ENCODE results near the gene SYCE1.
"Not testable (repeated sequence)": the region's sequence is repeated elsewhere in the genome, so short reads cannot be mapped to it uniquely, and the experiment has no call there.

The SYCE1 gene, protein sequence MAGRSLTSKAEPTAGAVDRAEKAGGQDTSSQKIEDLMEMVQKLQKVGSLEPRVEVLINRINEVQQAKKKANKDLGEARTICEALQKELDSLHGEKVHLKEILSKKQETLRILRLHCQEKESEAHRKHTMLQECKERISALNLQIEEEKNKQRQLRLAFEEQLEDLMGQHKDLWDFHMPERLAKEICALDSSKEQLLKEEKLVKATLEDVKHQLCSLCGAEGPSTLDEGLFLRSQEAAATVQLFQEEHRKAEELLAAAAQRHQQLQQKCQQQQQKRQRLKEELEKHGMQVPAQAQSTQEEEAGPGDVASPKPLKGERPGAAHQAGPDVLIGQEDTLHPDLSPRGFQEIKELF

DNA sequence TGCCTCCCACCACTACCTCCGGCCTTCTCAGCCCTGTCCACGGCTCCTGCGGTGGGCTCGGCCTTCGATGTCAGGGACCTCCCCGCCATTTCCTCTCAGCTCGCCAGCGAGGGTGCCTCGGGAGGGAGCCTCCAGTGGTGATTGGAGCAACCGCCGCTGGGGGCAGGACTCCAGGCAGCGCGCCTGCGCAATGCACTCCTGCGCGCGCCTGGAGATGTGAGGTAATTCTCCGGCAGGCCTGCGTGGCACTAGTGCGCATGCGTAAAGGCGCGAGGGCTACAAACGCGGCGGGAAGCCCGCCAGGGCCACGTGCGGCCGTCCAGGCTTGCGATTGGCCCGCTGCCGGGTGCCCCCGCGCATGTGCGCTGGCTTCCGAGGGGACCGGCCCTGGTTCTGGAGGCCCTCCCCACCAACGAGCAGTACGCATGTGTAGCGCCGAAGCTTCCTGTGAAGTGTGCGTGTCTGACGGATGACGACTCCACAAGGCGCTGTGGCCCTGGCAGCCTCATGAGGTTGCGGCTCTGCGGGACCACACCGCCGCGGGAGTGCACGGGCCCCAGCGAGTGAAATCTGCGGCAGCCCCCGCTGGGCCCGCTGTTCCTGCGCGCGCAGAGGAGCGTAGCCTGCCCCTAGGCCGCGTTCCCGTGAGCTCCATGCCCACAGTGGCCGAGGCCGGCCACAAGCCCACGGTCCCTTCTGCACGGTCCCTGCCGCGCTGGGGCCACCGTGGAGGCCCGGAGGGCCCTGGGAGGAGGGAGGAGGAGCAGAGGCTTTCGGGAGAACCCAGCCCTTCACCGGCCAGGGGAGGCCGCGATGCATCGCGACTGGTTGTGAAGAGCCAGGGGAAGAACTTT is at the start of gene SYCE1:
Gene SYCE1, minus strand, starts transcription at position 143 of the 854 bp plus-strand sequence. Its CDS starts 54 bp downstream, at position 89.
- H3K9me3 ChIP-seq (ENCODE audit: control insufficient read depth in 2 of 2, low read length in 2 of 2), result no peaks in the 10 kb centered on the region
- H3K36me3 ChIP-seq (ENCODE audit: control insufficient read depth in 2 of 2, insufficient read depth in 2 of 2, low read length in 2 of 2), result no peaks in the 10 kb centered on the region
- H3K9ac ChIP-seq (ENCODE audit: low read depth in 1 of 2, low read length in 2 of 2), result no peak within 1 kb of the TSS
- H3K27ac ChIP-seq (ENCODE audit: low read depth in 2 of 2, low read length in 2 of 2), result no peak within 1 kb of the TSS
- no peaks in the 10 kb centered on the region for H3K27me3 ChIP-seq (ENCODE audit: control insufficient read depth in 2 of 2, insufficient read depth in 2 of 2, low read length in 2 of 2)
- no peaks in the 10 kb centered on the region for H3K4me1 ChIP-seq (ENCODE audit: control insufficient read depth in 2 of 2, insufficient read depth in 2 of 2, low read length in 2 of 2)
- H3K4me3 ChIP-seq (ENCODE audit: low read length in 2 of 2), result no peak within 1 kb of the TSS

DNA sequence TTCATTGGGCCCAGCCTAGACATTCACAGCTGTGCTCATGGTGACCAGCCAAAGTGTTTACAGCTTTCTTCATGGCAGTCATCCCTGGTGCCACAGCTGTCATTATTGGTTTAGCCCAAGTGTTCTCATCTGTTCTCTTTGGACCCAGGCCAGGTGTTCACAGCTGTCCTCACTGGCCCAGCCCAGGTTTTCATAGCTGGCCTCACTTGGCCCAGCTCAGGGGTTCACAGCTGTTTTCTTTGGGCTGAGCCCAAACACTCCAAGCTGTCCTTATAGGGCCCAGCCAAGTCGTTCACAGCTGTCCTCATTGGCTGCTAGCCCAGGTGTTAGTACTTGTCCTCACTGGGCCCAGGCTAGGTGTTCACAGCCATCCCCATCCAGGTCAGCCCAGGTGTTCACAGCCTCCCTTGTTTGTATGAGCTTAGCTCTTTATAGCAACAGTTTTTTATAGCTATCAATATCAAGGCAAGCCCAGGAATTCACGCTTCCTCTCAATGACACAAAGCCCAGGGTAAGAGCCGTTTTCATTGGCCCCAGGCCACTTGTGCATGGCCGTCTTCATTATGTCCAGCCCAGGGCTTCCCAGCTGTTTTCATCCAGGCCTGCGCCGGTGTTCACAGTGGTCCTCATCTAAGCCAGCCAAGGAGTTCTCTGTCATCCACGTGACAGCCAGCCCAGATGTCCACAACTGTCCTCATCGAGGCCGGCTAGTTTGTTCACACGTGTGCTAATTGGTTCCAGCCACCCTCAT is 49.6 kb upstream of the SYCE1 start:
- H3K27ac ChIP-seq (ENCODE audit: low read depth in 2 of 2, low read length in 2 of 2), result no peak overlapping the region
- no peaks in the 10 kb centered on the region for H3K4me1 ChIP-seq (ENCODE audit: control insufficient read depth in 2 of 2, insufficient read depth in 2 of 2, low read length in 2 of 2)
- no peak overlapping the region for H3K9ac ChIP-seq (ENCODE audit: low read depth in 1 of 2, low read length in 2 of 2)
- no peak overlapping the region for H3K4me3 ChIP-seq (ENCODE audit: low read length in 2 of 2)
- no peaks in the 10 kb centered on the region for H3K27me3 ChIP-seq (ENCODE audit: control insufficient read depth in 2 of 2, insufficient read depth in 2 of 2, low read length in 2 of 2)
- no peaks in the 10 kb centered on the region for H3K9me3 ChIP-seq (ENCODE audit: control insufficient read depth in 2 of 2, low read length in 2 of 2)
- no peaks in the 10 kb centered on the region for H3K36me3 ChIP-seq (ENCODE audit: control insufficient read depth in 2 of 2, insufficient read depth in 2 of 2, low read length in 2 of 2)

DNA sequence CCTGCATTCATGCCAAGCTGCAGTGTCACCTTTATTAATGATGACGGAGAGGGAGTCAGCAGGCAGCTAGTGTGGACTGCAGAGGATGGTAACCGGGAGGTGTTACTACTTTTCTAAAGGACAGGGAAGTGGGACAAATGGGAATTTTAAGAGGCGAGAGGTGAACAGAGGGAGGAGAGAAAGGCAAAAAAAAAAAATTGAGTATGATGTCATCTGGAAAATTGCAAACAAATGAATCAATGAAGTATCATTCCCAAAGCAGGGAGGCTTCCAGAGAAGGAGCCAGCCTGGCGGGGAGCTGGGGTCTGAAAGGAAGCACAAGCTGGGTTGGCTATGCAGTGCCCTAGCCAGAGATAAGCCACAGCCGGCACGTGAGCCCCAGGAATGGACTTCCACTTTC is 48.3 kb upstream of the SYCE1 start:
- H3K4me1 ChIP-seq (ENCODE audit: control insufficient read depth in 2 of 2, insufficient read depth in 2 of 2, low read length in 2 of 2), result no peaks in the 10 kb centered on the region
- no peaks in the 10 kb centered on the region for H3K36me3 ChIP-seq (ENCODE audit: control insufficient read depth in 2 of 2, insufficient read depth in 2 of 2, low read length in 2 of 2)
- no peaks in the 10 kb centered on the region for H3K27me3 ChIP-seq (ENCODE audit: control insufficient read depth in 2 of 2, insufficient read depth in 2 of 2, low read length in 2 of 2)
- H3K27ac ChIP-seq (ENCODE audit: low read depth in 2 of 2, low read length in 2 of 2), result no peak overlapping the region
- H3K4me3 ChIP-seq (ENCODE audit: low read length in 2 of 2), result no peak overlapping the region
- no peak overlapping the region for H3K9ac ChIP-seq (ENCODE audit: low read depth in 1 of 2, low read length in 2 of 2)
- H3K9me3 ChIP-seq (ENCODE audit: control insufficient read depth in 2 of 2, low read length in 2 of 2), result no peaks in the 10 kb centered on the region

DNA sequence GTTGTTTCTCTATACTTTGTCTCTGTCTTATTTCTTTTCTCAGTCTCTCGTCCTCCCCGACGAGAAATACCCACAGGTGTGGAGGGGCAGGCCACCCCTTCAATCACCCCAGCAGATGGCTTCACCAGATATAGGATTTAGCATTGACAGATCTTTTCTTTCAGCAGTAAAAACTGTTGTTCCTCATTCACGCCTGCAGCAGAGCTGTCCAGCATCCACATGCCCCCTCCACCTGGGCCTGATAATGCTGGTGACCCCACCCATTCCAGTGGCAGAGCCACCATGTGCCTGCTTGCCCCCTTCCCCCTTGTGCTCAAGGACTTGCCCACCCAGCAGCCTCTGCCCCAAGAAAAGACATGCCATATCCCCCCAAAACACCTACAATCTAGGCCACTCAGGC is 45.7 kb upstream of the SYCE1 start:
- Histone ChIP-seq H3K27ac (ENCODE audit: low read depth in 2 of 2, low read length in 2 of 2) (no peak overlapping the region), H3K4me1 (ENCODE audit: control insufficient read depth in 2 of 2, insufficient read depth in 2 of 2, low read length in 2 of 2) (no peaks in the 10 kb centered on the region), H3K4me3 (ENCODE audit: low read length in 2 of 2) (no peak overlapping the region), H3K9ac (ENCODE audit: low read depth in 1 of 2, low read length in 2 of 2) (no peak overlapping the region), H3K36me3 (ENCODE audit: control insufficient read depth in 2 of 2, insufficient read depth in 2 of 2, low read length in 2 of 2) (no peaks in the 10 kb centered on the region), H3K27me3 (ENCODE audit: control insufficient read depth in 2 of 2, insufficient read depth in 2 of 2, low read length in 2 of 2) (no peaks in the 10 kb centered on the region), H3K9me3 (ENCODE audit: control insufficient read depth in 2 of 2, low read length in 2 of 2) (no peaks in the 10 kb centered on the region)

DNA sequence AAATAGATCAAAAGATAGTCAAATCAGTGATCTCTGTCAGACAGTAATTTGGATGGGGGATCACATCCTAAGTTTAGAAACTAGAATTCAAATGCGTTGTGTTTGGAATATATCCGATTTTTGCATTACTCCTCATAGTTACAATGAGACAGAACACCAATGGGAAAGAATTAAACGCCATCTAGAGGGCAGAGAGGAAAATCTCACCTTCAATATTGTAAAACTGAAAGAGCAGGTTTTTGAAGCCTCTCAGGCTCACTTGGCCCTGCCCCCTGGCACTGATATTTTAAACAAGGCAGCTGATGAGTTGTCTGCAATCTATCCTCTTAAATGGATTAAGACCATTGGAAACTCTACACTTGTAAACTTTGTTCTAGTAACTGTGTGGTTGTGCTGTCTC is 43.5 kb upstream of the SYCE1 start:
- H3K27ac ChIP-seq (ENCODE audit: low read depth in 2 of 2, low read length in 2 of 2), result no peak overlapping the region
- no peaks in the 10 kb centered on the region for H3K4me1 ChIP-seq (ENCODE audit: control insufficient read depth in 2 of 2, insufficient read depth in 2 of 2, low read length in 2 of 2)
- H3K9ac ChIP-seq (ENCODE audit: low read depth in 1 of 2, low read length in 2 of 2), result no peak overlapping the region
- no peaks in the 10 kb centered on the region for H3K36me3 ChIP-seq (ENCODE audit: control insufficient read depth in 2 of 2, insufficient read depth in 2 of 2, low read length in 2 of 2)
- H3K4me3 ChIP-seq (ENCODE audit: low read length in 2 of 2), result no peak overlapping the region
- no peaks in the 10 kb centered on the region for H3K27me3 ChIP-seq (ENCODE audit: control insufficient read depth in 2 of 2, insufficient read depth in 2 of 2, low read length in 2 of 2)
- no peaks in the 10 kb centered on the region for H3K9me3 ChIP-seq (ENCODE audit: control insufficient read depth in 2 of 2, low read length in 2 of 2)

DNA sequence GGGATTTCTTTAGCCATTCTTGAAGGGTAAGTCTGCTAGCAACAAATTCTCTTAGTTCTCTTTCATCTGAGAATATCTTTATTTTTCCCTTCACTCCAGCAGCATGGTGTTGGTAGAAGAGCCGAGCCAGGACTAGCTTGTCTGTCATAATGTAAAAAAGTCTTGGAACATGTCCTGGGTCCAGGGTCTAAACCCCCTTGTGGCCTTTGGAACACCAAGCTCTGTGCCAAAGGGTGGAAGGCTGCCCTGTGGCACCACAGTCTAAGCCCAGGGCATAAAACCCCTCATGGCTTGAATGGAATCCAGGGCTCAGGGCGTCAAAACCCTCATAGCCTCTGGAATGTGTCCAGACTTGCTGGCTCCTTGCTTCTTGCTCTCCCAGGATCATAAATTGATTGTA is 38.1 kb upstream of the SYCE1 start:
- H3K4me3 ChIP-seq (ENCODE audit: low read length in 2 of 2); H3K4me1 ChIP-seq (ENCODE audit: control insufficient read depth in 2 of 2, insufficient read depth in 2 of 2, low read length in 2 of 2); H3K9ac ChIP-seq (ENCODE audit: low read depth in 1 of 2, low read length in 2 of 2); H3K27ac ChIP-seq (ENCODE audit: low read depth in 2 of 2, low read length in 2 of 2); H3K9me3 ChIP-seq (ENCODE audit: control insufficient read depth in 2 of 2, low read length in 2 of 2); H3K36me3 ChIP-seq (ENCODE audit: control insufficient read depth in 2 of 2, insufficient read depth in 2 of 2, low read length in 2 of 2); H3K27me3 ChIP-seq (ENCODE audit: control insufficient read depth in 2 of 2, insufficient read depth in 2 of 2, low read length in 2 of 2): not testable (repeated sequence)

DNA sequence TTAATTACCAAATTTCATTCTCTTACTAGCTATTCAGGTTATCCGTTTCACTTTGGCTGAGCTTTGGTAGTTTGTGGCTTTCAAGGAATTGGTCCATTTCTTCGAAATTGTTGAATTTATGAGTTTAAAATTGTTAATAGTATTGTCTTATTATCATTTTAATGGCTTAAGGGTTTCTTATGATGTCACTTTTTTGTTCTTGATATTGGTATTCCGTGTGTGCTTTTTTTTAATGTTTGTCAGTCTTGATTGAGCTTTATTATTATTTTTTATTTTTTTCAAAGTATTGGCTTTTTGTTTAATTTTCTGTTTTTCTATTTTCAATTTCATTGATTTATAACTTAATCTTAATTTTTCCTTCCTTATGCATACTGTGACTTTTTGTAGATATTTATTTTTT is 35.3 kb upstream of the SYCE1 start:
- Histone ChIP-seq H3K36me3 (ENCODE audit: control insufficient read depth in 2 of 2, insufficient read depth in 2 of 2, low read length in 2 of 2) (no peaks in the 10 kb centered on the region), H3K4me1 (ENCODE audit: control insufficient read depth in 2 of 2, insufficient read depth in 2 of 2, low read length in 2 of 2) (no peaks in the 10 kb centered on the region), H3K27ac (ENCODE audit: low read depth in 2 of 2, low read length in 2 of 2) (no peak overlapping the region), H3K9me3 (ENCODE audit: control insufficient read depth in 2 of 2, low read length in 2 of 2) (no peaks in the 10 kb centered on the region), H3K4me3 (ENCODE audit: low read length in 2 of 2) (no peak overlapping the region), H3K27me3 (ENCODE audit: control insufficient read depth in 2 of 2, insufficient read depth in 2 of 2, low read length in 2 of 2) (peaks cover 0 to 5% of the 10 kb centered on the region in 2 donors), H3K9ac (ENCODE audit: low read depth in 1 of 2, low read length in 2 of 2) (no peak overlapping the region)

DNA sequence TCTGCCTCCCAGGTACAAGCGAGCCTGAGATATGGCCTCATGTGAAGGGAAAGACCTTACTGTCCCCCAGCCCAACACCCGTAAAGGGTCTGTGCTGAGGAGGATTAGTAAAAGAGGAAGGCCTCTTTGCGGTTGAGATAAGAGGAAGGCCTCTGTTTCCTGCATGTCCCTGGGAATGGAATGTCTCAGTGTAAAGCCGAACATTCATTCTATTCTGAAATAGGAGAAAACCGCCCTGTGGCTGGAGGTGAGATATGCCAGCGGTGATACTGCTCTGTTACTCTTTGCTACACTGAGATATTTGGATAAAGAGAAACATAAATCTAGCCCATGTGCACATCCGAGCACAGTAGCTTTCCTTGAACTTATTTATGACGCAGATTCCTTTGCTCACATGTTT is 34.5 kb upstream of the SYCE1 start:
- not testable (repeated sequence) for H3K27ac ChIP-seq (ENCODE audit: low read depth in 2 of 2, low read length in 2 of 2); H3K4me3 ChIP-seq (ENCODE audit: low read length in 2 of 2); H3K4me1 ChIP-seq (ENCODE audit: control insufficient read depth in 2 of 2, insufficient read depth in 2 of 2, low read length in 2 of 2); H3K27me3 ChIP-seq (ENCODE audit: control insufficient read depth in 2 of 2, insufficient read depth in 2 of 2, low read length in 2 of 2); H3K9ac ChIP-seq (ENCODE audit: low read depth in 1 of 2, low read length in 2 of 2); H3K9me3 ChIP-seq (ENCODE audit: control insufficient read depth in 2 of 2, low read length in 2 of 2); H3K36me3 ChIP-seq (ENCODE audit: control insufficient read depth in 2 of 2, insufficient read depth in 2 of 2, low read length in 2 of 2)

DNA sequence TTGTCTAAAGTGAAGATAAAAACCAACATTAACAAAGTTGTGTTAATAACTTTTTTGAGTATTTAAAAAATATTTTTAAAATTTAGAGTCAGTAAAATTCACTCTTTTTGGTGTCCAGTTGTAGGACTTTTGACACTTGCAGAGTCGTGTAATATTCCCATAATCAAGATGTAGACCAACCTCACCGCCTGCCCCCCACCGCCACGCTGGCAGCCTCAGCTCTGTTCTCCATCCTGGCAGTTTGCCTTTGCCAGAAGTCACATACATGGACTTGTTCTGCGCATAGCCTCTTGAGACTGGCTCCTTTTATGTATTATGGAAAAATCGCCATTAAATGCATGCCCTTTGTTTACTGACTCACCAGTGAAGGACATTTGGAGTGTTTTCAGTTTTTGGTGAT is 27.3 kb upstream of the SYCE1 start:
- H3K27me3 ChIP-seq (ENCODE audit: control insufficient read depth in 2 of 2, insufficient read depth in 2 of 2, low read length in 2 of 2), result no peaks in the 10 kb centered on the region
- no peak overlapping the region for H3K27ac ChIP-seq (ENCODE audit: low read depth in 2 of 2, low read length in 2 of 2)
- no peak overlapping the region for H3K9ac ChIP-seq (ENCODE audit: low read depth in 1 of 2, low read length in 2 of 2)

DNA sequence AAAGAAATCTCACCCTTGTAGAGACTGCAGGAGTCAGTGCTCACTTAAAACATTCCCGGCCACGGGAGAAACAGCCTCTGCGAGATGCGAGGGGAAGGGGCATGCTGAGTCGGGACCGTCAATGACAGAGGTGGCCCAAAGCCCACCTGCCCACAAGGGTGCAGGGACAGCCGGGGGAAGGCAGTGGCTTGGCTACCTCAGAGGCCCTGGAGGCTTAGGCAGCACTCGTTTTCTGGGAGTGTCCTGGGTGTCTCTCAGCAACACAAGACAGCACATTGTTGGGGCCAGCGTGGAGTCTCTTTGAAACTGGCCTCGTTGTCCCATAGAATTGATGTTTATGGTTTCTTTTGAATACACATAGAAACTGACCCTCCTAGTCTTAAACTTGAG is 25.6 kb upstream of the SYCE1 start:
- no peak overlapping the region for H3K27ac ChIP-seq (ENCODE audit: low read depth in 2 of 2, low read length in 2 of 2)
- no peaks in the 10 kb centered on the region for H3K9me3 ChIP-seq (ENCODE audit: control insufficient read depth in 2 of 2, low read length in 2 of 2)
- no peaks in the 10 kb centered on the region for H3K27me3 ChIP-seq (ENCODE audit: control insufficient read depth in 2 of 2, insufficient read depth in 2 of 2, low read length in 2 of 2)
- H3K36me3 ChIP-seq (ENCODE audit: control insufficient read depth in 2 of 2, insufficient read depth in 2 of 2, low read length in 2 of 2), result no peaks in the 10 kb centered on the region
- no peaks in the 10 kb centered on the region for H3K4me1 ChIP-seq (ENCODE audit: control insufficient read depth in 2 of 2, insufficient read depth in 2 of 2, low read length in 2 of 2)
- H3K9ac ChIP-seq (ENCODE audit: low read depth in 1 of 2, low read length in 2 of 2), result no peak overlapping the region
- no peak overlapping the region for H3K4me3 ChIP-seq (ENCODE audit: low read length in 2 of 2)

More for the DNA sequence above, 27.3 kb upstream of the SYCE1 start:
- H3K9me3 ChIP-seq (ENCODE audit: control insufficient read depth in 2 of 2, low read length in 2 of 2), result no peaks in the 10 kb centered on the region
- no peaks in the 10 kb centered on the region for H3K36me3 ChIP-seq (ENCODE audit: control insufficient read depth in 2 of 2, insufficient read depth in 2 of 2, low read length in 2 of 2)
- no peak overlapping the region for H3K4me3 ChIP-seq (ENCODE audit: low read length in 2 of 2)
- no peaks in the 10 kb centered on the region for H3K4me1 ChIP-seq (ENCODE audit: control insufficient read depth in 2 of 2, insufficient read depth in 2 of 2, low read length in 2 of 2)

Measured in mucosa of rectum (tissue), 2 donors.